Immature natural killer cell (primary cell): ENCODE data around the gene FKBP15. TPM values are rescaled to one million over a fixed set of nuclear protein-coding genes. Genes with fewer than 3 reads are reported as not detected.

Source experiments
- DNase-seq, 3 donors: peaks; one replicate each; pipeline ENCODE4 v3.0.0; 2022; ENCODE audit warnings: mixed read lengths in 1 of 3
- H3K27ac Mint-ChIP-seq, 6 donors: one replicate each; pipeline ENCODE4 v1.8.0; 2020; ENCODE audit warnings: mixed read lengths in 6 of 6, mild to moderate bottlenecking in 5 of 6, inconsistent platforms in 4 of 6, moderate library complexity in 3 of 6
- H3K27me3 Mint-ChIP-seq, 3 donors: one replicate each; pipeline ENCODE4 v1.8.0; 2020 to 2021; ENCODE audit warnings: low read depth in 3 of 3, mild to moderate bottlenecking in 3 of 3, mixed read lengths in 3 of 3, moderate library complexity in 3 of 3, inconsistent platforms in 1 of 3
- H3K36me3 Mint-ChIP-seq, 3 donors: one replicate each; pipeline ENCODE4 v1.8.0; 2020; ENCODE audit warnings: mixed read lengths in 3 of 3, inconsistent platforms in 2 of 3, mild to moderate bottlenecking in 2 of 3
- H3K4me1 Mint-ChIP-seq, 2 donors: one replicate each; pipeline ENCODE4 v1.8.0; 2020; ENCODE audit warnings: inconsistent platforms in 2 of 2, mild to moderate bottlenecking in 2 of 2, mixed read lengths in 2 of 2, moderate library complexity in 1 of 2
- H3K4me3 Mint-ChIP-seq, 5 donors: one replicate each; pipeline ENCODE4 v1.8.0; 2020; ENCODE audit warnings: mild to moderate bottlenecking in 5 of 5, mixed read lengths in 5 of 5, inconsistent platforms in 3 of 5, moderate library complexity in 3 of 5
- H3K9me3 Mint-ChIP-seq, 6 donors: one replicate each; pipeline ENCODE4 v1.8.0; 2020; ENCODE audit warnings: mild to moderate bottlenecking in 6 of 6, mixed read lengths in 6 of 6, inconsistent platforms in 4 of 6, moderate library complexity in 3 of 6
- polyA plus RNA-seq, 3 donors: library from polyadenylated mRNA; unstranded; fragments of 300-500 nt; fragmentation: Illumina TruSeq; gene quantifications; one replicate each; pipeline ENCODE4 v1.2.3, GENCODE V29; 2021

Gene FKBP15, protein sequence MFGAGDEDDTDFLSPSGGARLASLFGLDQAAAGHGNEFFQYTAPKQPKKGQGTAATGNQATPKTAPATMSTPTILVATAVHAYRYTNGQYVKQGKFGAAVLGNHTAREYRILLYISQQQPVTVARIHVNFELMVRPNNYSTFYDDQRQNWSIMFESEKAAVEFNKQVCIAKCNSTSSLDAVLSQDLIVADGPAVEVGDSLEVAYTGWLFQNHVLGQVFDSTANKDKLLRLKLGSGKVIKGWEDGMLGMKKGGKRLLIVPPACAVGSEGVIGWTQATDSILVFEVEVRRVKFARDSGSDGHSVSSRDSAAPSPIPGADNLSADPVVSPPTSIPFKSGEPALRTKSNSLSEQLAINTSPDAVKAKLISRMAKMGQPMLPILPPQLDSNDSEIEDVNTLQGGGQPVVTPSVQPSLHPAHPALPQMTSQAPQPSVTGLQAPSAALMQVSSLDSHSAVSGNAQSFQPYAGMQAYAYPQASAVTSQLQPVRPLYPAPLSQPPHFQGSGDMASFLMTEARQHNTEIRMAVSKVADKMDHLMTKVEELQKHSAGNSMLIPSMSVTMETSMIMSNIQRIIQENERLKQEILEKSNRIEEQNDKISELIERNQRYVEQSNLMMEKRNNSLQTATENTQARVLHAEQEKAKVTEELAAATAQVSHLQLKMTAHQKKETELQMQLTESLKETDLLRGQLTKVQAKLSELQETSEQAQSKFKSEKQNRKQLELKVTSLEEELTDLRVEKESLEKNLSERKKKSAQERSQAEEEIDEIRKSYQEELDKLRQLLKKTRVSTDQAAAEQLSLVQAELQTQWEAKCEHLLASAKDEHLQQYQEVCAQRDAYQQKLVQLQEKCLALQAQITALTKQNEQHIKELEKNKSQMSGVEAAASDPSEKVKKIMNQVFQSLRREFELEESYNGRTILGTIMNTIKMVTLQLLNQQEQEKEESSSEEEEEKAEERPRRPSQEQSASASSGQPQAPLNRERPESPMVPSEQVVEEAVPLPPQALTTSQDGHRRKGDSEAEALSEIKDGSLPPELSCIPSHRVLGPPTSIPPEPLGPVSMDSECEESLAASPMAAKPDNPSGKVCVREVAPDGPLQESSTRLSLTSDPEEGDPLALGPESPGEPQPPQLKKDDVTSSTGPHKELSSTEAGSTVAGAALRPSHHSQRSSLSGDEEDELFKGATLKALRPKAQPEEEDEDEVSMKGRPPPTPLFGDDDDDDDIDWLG
- 10 to 100 TPM in 1 of 3 donors, 1 to 10 TPM in 2; 2.8 to 22.7 (median 8.4) TPM for polyA plus RNA-seq

DNA sequence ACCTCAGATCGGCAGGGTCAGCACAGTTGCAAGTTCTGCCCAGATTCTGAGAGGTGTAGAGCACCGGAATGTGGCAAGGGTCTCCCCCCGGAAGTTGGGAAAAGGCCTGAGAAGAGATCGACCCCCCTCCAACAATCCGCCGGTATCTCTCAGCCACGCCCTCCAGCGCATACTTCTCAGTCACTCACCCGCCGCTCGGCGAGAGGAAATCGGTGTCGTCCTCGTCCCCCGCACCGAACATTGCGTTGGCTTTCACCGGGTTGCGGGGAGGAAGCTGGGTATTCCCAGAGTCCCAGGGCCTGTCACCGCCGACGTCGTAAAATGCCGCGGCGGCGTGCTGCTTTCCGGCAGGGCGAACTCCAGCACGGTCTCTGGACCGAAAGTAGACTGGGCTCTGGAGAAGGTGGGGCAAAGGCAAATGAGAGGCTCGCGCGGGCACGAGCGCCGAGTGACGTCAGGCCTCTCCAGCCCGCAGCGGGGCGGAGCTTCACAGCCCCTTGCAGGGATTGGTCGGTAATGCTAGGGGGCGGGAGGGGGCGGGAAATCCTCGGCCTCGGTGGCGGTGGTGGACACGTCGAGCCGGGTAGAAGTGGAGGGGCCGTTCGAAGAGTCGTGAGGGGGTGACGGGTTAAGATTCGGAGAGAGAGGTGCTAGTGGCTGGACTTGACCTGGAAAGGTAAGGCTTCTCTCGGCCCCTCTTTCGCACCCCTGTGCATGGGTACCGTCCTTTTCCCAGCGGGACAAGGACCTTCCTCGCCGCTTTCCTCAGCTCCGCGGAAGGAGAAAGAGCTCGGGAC lies at the start of gene FKBP15, which contains the start of gene SLC31A1:
FKBP15 (minus strand) TSS at position 275 of the 797 bp plus-strand sequence; CDS start at position 241, 34 bp downstream.
SLC31A1 (plus strand) TSS at position 542 of the 797 bp plus-strand sequence. CDS start 34,605 bp downstream, outside the sequence.
- peaks cover 8 to 16% (median 10%) of the 10 kb centered on the region in 3 donors for H3K27me3 Mint-ChIP-seq
- no peaks in the 10 kb centered on the region for H3K36me3 Mint-ChIP-seq
- peak; percentile 97 to 98 (median 97) for DNase-seq
- peaks cover 42 to 56% of the 10 kb centered on the region in 2 donors for H3K4me1 Mint-ChIP-seq
- H3K9me3 Mint-ChIP-seq = no peaks in the 10 kb centered on the region
- peak within 1 kb of the TSS; percentile 89 to 97 (median 93) for H3K4me3 Mint-ChIP-seq
- H3K27ac Mint-ChIP-seq = peak within 1 kb of the TSS; percentile 92 to 98 (median 94)

DNA sequence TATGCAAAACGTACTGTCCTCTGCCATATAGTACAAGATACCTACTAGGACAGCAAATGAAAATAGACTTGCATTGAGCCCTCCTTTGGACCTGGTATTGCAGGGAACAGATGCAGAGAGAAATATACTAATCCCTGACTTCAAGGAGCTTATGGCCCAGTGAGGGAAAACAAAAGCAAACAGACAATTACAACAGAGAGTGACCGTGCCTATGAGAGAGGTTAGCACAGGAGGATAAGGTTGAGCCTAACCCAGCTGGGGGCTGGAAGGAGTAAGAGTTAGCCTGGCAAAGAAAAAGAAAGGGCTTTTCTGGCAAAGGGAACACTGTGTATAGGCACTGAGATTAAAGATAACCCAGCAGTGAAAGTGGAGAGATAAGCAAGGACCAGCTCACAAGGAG lies 48.8 kb upstream of the FKBP15 start:
- DNase-seq = no peak
- Mint-ChIP-seq H3K27me3 (no peaks in the 10 kb centered on the region), H3K9me3 (no peaks in the 10 kb centered on the region), H3K4me3 (no peak overlapping the region), H3K4me1 (peaks cover 3 to 9% of the 10 kb centered on the region in 2 donors), H3K36me3 (peaks cover 15 to 34% (median 28%) of the 10 kb centered on the region in 3 donors), H3K27ac (no peak overlapping the region)

- Mint-ChIP-seq H3K27ac (no peak overlapping the region), H3K27me3 (no peaks in the 10 kb centered on the region), H3K4me1 (peaks cover 3 to 9% of the 10 kb centered on the region in 2 donors), H3K4me3 (no peak overlapping the region), H3K36me3 (peaks cover 15 to 34% (median 28%) of the 10 kb centered on the region in 3 donors), H3K9me3 (no peaks in the 10 kb centered on the region)
- DNase-seq = no peak
Measured at GRCh38 chr9:113269355-113269754, 48.3 kb upstream of the FKBP15 start.

DNA sequence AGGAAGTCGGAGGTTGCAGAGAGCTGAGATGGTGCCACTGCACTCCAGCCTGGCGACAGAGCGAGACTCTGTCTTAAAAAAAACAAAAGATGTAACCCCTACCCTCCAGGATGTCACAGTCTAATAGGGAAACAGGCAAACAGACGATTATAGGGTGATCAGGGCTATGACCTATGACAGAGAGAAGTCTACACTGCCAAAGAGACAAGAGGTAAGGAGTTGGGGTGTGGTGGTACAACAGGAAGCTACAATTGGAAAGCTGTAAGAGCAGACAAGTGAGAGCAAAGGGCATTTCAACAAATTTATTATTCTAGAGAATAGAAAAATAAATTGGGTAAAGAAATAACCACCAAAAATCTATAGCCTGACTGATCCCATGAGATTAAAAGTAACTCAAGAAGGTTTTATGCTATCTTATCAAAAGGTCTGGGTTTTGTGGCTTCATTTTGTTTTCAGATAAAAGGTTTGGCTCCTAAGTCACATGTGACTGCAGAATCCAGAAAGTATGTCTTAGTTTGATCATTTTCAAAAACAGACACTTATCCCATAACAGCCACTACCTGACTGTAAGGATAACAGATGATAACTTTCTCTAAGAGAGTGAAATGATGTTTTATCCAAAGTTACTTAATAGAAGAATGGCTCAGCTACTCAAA lies 47.0 kb upstream of the FKBP15 start:
- Mint-ChIP-seq H3K27ac (peak overlapping the region in 2 of 6 donors; percentile 56 to 65), H3K36me3 (peaks cover 12 to 31% (median 25%) of the 10 kb centered on the region in 3 donors), H3K9me3 (no peaks in the 10 kb centered on the region), H3K4me1 (peaks cover 3 to 9% of the 10 kb centered on the region in 2 donors), H3K4me3 (no peak overlapping the region), H3K27me3 (no peaks in the 10 kb centered on the region)
- no peak for DNase-seq

DNA sequence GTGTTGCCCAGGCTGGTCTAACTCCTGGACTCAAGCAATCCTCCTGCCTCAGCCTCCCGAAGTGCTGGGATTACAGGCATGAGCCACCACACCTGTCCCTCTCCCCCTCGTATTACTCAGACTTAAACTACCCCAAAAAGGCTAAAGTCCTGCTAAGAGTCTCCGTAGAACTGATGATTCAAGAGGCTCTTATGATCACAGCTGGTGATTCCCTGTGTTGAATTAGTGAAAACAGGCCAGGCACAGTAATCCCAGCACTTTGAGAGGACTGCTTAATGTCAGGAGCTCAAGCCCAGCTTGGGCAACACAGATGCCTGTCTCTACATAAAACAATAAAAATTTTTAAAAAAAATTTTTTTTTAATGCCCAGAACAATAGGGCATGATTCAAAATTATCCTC lies 45.1 kb upstream of the FKBP15 start:
- DNase-seq = no peak
- Mint-ChIP-seq H3K4me1 (peaks cover 3 to 9% of the 10 kb centered on the region in 2 donors), H3K27me3 (no peaks in the 10 kb centered on the region), H3K4me3 (no peak overlapping the region), H3K27ac (no peak overlapping the region), H3K9me3 (no peaks in the 10 kb centered on the region), H3K36me3 (peaks cover 18 to 26% (median 24%) of the 10 kb centered on the region in 3 donors)

GRCh38 chr9:113261917-113262671 lies 41.0 kb upstream of the FKBP15 start:
- no peak overlapping the region for H3K27ac Mint-ChIP-seq

GRCh38 chr9:113258282-113258681 lies 37.2 kb upstream of the FKBP15 start:
- Mint-ChIP-seq H3K27me3 (peaks cover 0 to 2% (median 0%) of the 10 kb centered on the region in 3 donors), H3K4me3 (no peak overlapping the region), H3K9me3 (no peaks in the 10 kb centered on the region), H3K27ac (no peak overlapping the region), H3K4me1 (no peaks in the 10 kb centered on the region), H3K36me3 (peaks cover 11 to 27% (median 19%) of the 10 kb centered on the region in 3 donors)
- no peak for DNase-seq

More at GRCh38 chr9:113261917-113262671, 41.0 kb upstream of the FKBP15 start:
- no peak for DNase-seq
- no peaks in the 10 kb centered on the region for H3K27me3 Mint-ChIP-seq
- no peaks in the 10 kb centered on the region for H3K9me3 Mint-ChIP-seq
- peaks cover 12 to 31% (median 16%) of the 10 kb centered on the region in 3 donors for H3K36me3 Mint-ChIP-seq
- H3K4me3 Mint-ChIP-seq = no peak overlapping the region
- H3K4me1 Mint-ChIP-seq = no peaks in the 10 kb centered on the region

DNA sequence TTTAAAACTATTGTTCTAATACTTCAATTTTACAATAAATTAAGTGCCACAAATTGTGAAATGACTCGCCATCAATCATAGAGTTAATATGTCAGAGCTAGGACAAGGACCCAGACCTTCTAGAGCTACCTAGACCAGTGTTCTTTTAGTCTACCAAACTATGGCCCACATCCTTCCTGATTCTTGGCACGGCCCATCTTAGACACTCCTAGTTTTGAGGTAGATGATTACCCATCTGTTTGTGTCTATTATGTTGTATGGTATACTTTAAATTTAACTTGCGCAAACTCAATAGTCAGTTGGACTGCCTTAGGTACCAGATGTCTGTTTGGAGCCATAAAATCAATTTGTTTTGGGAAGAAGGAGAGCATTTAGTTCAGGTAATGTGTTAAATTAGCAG lies 36.8 kb upstream of the FKBP15 start:
- Mint-ChIP-seq H3K9me3 (no peaks in the 10 kb centered on the region), H3K4me1 (no peaks in the 10 kb centered on the region), H3K36me3 (peaks cover 11 to 27% (median 19%) of the 10 kb centered on the region in 3 donors), H3K4me3 (no peak overlapping the region), H3K27ac (no peak overlapping the region), H3K27me3 (peaks cover 0 to 2% (median 0%) of the 10 kb centered on the region in 3 donors)
- DNase-seq = no peak

- no peak overlapping the region for H3K27ac Mint-ChIP-seq
- no peak overlapping the region for H3K4me3 Mint-ChIP-seq
- peaks cover 10 to 16% (median 11%) of the 10 kb centered on the region in 3 donors for H3K36me3 Mint-ChIP-seq
- no peaks in the 10 kb centered on the region for H3K4me1 Mint-ChIP-seq
- peaks cover 0 to 2% (median 0%) of the 10 kb centered on the region in 3 donors for H3K27me3 Mint-ChIP-seq
- peaks cover 0 to 3% (median 0%) of the 10 kb centered on the region in 6 donors for H3K9me3 Mint-ChIP-seq
- no peak for DNase-seq
Measured at GRCh38 chr9:113255438-113255837, 34.4 kb upstream of the FKBP15 start.

DNA sequence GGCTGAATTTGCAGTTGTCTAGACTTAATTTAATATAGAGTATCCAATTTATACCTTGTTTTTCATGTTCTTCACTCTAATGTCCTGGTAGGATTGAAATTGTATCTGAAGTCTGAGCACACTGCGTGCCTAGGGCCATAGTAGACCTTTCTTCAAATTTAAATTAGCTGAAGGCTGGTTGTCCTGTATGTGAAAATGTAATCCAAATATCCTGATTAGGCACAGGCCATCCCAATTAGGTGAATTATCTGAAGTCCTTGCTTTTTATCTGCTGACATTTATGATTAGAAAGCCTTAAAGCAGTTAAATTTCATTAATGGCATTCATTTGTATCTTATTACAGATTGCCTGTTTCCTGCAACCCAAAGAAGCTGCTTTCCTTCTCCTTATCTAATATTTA lies 33.9 kb upstream of the FKBP15 start:
- no peak overlapping the region for H3K27ac Mint-ChIP-seq

DNA sequence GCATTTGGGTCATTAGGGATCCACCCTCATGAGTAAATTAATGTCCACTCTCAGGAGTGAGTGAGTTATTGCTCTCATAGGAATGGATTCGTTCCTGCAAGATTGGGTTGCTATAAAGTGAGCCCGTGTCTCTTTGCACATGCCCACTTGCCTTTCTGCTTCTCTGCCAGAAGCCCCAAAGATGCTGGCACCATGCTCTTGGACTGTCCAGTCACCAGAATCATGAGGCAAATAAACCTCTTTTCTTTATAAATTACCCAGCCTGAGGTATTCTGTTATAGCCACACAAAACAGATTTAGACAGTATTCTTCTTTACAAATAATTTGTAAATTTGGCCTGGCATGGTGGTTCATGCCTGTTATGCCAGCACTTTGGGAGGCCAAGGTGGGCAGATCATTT lies 29.7 kb upstream of the FKBP15 start:
- Mint-ChIP-seq H3K4me3 (no peak overlapping the region), H3K27me3 (peaks cover 0 to 2% (median 0%) of the 10 kb centered on the region in 3 donors), H3K36me3 (peaks cover 4 to 5% (median 4%) of the 10 kb centered on the region in 3 donors), H3K4me1 (no peaks in the 10 kb centered on the region), H3K9me3 (peaks cover 0 to 3% (median 0%) of the 10 kb centered on the region in 6 donors), H3K27ac (no peak overlapping the region)
- DNase-seq = no peak

More for the DNA sequence above, 33.9 kb upstream of the FKBP15 start:
- no peak for DNase-seq
- peaks cover 0 to 2% (median 0%) of the 10 kb centered on the region in 3 donors for H3K27me3 Mint-ChIP-seq
- peaks cover 10 to 12% (median 11%) of the 10 kb centered on the region in 3 donors for H3K36me3 Mint-ChIP-seq
- peaks cover 0 to 3% (median 0%) of the 10 kb centered on the region in 6 donors for H3K9me3 Mint-ChIP-seq
- H3K4me3 Mint-ChIP-seq = no peak overlapping the region
- no peaks in the 10 kb centered on the region for H3K4me1 Mint-ChIP-seq
